K562 (cell line): ENCODE measurements around the gene GALNT7. TPM values are rescaled to one million over a fixed set of nuclear protein-coding genes. Genes with fewer than 3 reads are reported as not detected.
A peak's percentile ranks its signal among the peaks of the same experiment; 100 is the strongest.

Experiments used
- BRD9 ChIP-seq: fragments of 450-650 bp; IDR thresholded peaks from 2 replicates; pipeline ENCODE4 v1.6.1; 2018; ENCODE audit warnings: low read depth; ENCODE audit not compliant: partially characterized antibody
- CHD4 ChIP-seq: fragments of 200-600 bp; sonication (generic); IDR thresholded peaks from 3 replicates; pipeline ENCODE4 v1.6.1; 2012; ENCODE audit warnings: low read depth, mild to moderate bottlenecking, mixed read lengths, low read length, inconsistent platforms; ENCODE audit not compliant: insufficient read depth, insufficient replicate concordance, poor library complexity, severe bottlenecking
- E2F5 ChIP-seq: sonication (generic); formaldehyde crosslinking; IDR thresholded peaks from 2 replicates; pipeline ENCODE4 v1.8.0; 2022; ENCODE audit warnings: mild to moderate bottlenecking, missing genetic modification reagents
- ELK1 ChIP-seq: sonication (generic); formaldehyde crosslinking; IDR thresholded peaks from 2 replicates; pipeline ENCODE4 v1.8.1; 2022; ENCODE audit warnings: missing genetic modification reagents
- HCFC1 ChIP-seq: IDR thresholded peaks from 2 replicates; pipeline ENCODE4 v1.6.1; 2012; ENCODE audit warnings: low read depth, low read length, improper control_type of control experiment
- HNRNPH1 ChIP-seq: fragments of 200-400 bp; formaldehyde crosslinking; optimal IDR thresholded peaks from 2 replicates; pipeline ENCODE3; 2017; ENCODE audit warnings: low read depth, mild to moderate bottlenecking, low read length, moderate library complexity
- NR0B1 ChIP-seq: fragments of 450-650 bp; IDR thresholded peaks from one replicate; pipeline ENCODE4 v1.6.1; 2018; ENCODE audit warnings: mild to moderate bottlenecking, moderate library complexity; ENCODE audit not compliant: partially characterized antibody
- NR1H2 ChIP-seq: sonication (generic); formaldehyde crosslinking; IDR thresholded peaks from 2 replicates; pipeline ENCODE4 v1.4.0; 2020; ENCODE audit warnings: mild to moderate bottlenecking, missing genetic modification reagents
- ZBTB2 ChIP-seq: fragments of 450-650 bp; IDR thresholded peaks from 2 replicates; pipeline ENCODE4 v1.6.1; 2016; ENCODE audit warnings: antibody characterized with exemption
- ZNF133 ChIP-seq: fragments of 250-450 bp; sonication (Bioruptor Pico); IDR thresholded peaks from 2 replicates; pipeline ENCODE4 v1.4.0; 2020; ENCODE audit warnings: mild to moderate bottlenecking
- ZNF318 ChIP-seq, 2 experiments: fragments of 450-650 bp; IDR thresholded peaks; 2 replicates each; pipeline ENCODE4 v1.6.1; 2016; ENCODE audit warnings: mild to moderate bottlenecking in 2 of 2, borderline replicate concordance in 1 of 2, low read depth in 1 of 2, moderate library complexity in 1 of 2
- polyA plus RNA-seq, 8 experiments: library from polyadenylated mRNA; depleted of rRNA in 4 of 8; stranded (reverse) in 5 of 8; unstranded in 3 of 8; fragments of >200 nt; fragmentation: Nextera tagmentation in 2 of 8; fragmentation: Illumina TruSeq in 1 of 8; extraction: Ambion mirVana in 2 of 8; extraction: Trizol in 1 of 8; gene quantifications; 2 replicates each; pipeline versions ENCODE4 v1.2.1 to v1.2.3, GENCODE V29; 2011 to 2014; ENCODE audit warnings: inconsistent platforms in 1 of 8, missing spikeins in 1 of 8
- total RNA-seq, 7 experiments: library from RNA; depleted of rRNA in 6 of 7; stranded (reverse); fragments of >200 nt in 6 of 7; fragmentation: Illumina TruSeq in 2 of 7; extraction: Trizol in 2 of 7; gene quantifications; 2 replicates each; pipeline versions ENCODE4 v1.2.1 to v1.2.3, GENCODE V29; 2011 to 2021; ENCODE audit warnings: low replicate concordance in 1 of 7

Gene GALNT7
- total and polyA plus RNA-seq, 9 of the 15 experiments (the other 6 are each of a cell fraction or from before 2014, with no cell fraction given) = 16.7 to 38.7 (median 31.1) TPM

GRCh38 chr4:173264684-173265185 lies 96.1 kb downstream of the GALNT7 start (continued):
- TF ChIP-seq ZNF318 (IDR thresholded peaks at IDR 0.05; ENCODE audit: borderline replicate concordance in 1 of 2, low read depth in 1 of 2) (0 out of 4 replicates have a peak, but pooled peaks of 1 of the 2 experiments have one; percentile 46), HCFC1 (no peak), ZNF133 (CRISPR knock-in tag) (no peak), BRD9 (no peak), ELK1 (CRISPR knock-in tag) (no peak), CHD4 (no peak), NR1H2 (CRISPR knock-in tag) (no peak), ZBTB2 (0 out of 2 replicates have a peak, but pooled peaks have one; percentile 27), E2F5 (CRISPR knock-in tag) (no peak), HNRNPH1 (no peak), NR0B1 (no peak)
